ENCODE results near the gene RCE1.
"Not testable (repeated sequence)": the region's sequence is repeated elsewhere in the genome, so short reads cannot be mapped to it uniquely, and the experiment has no call there.

Gene RCE1

DNA sequence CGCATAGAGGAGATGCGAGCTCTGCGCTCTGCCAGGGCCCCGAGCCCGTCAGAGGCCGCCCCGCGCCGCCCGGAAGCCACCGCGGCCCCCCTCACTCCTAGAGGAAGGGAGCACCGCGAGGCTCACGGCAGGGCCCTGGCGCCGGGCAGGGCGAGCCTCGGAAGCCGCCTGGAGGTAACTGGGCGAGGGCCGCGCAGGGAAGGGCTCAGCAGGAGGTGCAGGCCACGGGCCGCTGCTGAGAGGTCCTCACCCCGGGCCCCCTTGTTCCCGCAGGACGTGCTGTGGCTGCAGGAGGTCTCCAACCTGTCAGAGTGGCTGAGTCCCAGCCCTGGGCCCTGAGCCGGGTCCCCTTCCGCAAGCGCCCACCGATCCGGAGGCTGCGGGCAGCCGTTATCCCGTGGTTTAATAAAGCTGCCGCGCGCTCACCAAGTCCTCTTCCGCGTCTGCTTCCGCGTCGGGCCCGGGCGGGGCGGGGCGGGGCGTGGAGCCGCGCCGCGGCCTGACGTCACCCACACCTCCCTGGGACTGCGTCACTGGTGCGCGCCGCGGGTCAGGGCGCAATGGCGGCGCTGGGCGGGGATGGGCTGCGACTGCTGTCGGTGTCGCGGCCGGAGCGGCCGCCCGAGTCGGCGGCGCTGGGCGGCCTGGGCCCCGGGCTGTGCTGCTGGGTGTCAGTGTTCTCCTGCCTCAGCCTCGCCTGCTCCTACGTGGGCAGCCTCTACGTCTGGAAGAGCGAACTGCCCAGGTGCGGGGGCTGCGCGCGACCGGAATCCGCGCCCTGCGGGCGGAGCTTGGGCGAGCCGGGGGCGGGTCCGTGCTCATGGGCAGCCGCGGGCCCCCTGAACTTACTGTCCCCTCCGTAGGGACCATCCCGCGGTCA lies at the start of gene RCE1:
TSS of gene RCE1 (plus strand) at position 546 of the 880 bp plus-strand sequence. CDS start at position 561, 15 bp downstream.
- DNase-seq (ENCODE audit: low read depth): peak; percentile 90
- peak within 1 kb of the TSS; percentile 95 for H3K4me3 ChIP-seq (ENCODE audit: low read length)
- TF ChIP-seq, protein P1, sequence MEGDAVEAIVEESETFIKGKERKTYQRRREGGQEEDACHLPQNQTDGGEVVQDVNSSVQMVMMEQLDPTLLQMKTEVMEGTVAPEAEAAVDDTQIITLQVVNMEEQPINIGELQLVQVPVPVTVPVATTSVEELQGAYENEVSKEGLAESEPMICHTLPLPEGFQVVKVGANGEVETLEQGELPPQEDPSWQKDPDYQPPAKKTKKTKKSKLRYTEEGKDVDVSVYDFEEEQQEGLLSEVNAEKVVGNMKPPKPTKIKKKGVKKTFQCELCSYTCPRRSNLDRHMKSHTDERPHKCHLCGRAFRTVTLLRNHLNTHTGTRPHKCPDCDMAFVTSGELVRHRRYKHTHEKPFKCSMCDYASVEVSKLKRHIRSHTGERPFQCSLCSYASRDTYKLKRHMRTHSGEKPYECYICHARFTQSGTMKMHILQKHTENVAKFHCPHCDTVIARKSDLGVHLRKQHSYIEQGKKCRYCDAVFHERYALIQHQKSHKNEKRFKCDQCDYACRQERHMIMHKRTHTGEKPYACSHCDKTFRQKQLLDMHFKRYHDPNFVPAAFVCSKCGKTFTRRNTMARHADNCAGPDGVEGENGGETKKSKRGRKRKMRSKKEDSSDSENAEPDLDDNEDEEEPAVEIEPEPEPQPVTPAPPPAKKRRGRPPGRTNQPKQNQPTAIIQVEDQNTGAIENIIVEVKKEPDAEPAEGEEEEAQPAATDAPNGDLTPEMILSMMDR (IDR thresholded peaks at IDR 0.05; ENCODE audit: insufficient read depth, low read depth, low read length, missing control alignments): no peak

- H3K4me3 ChIP-seq (ENCODE audit: low read length): not testable (repeated sequence)
Observed at GRCh38 chr11:66799815-66800214, 43.4 kb upstream of the RCE1 start.

DNA sequence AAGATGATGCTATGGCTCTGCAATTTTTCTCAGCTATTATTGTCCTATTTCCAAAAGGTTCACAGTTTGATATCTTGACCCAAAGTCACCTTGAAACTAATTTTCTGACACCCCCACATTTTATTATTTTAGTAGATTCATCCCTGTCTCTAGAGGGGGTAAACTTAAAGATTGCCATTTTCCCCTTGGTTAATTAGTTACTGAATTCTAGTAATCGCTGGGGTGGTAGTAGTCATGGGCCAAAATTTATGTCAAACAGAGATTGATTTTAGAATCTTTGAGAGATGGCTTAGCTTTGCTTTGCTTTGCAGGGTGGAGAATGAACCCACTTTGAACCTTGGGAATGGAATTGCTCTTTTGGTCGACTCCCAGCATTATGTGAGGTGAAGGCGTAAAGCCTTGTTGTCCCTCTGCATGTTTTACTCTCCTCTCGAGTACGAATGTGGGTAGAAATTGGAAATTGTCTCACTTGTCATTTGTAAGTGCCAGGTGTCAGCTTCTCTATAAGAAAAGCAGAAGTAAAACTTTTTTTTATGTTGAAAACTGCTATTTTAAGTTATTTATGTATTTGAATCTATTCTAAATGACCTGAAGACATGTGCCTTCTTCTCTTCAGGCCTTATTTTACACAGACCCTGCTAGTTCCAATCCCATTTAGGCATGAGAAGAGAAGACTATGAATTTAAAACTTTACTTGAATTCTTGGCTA lies 42.4 kb upstream of the RCE1 start:
- no peak for DNase-seq (ENCODE audit: low read depth)
- TF ChIP-seq, protein P1 (IDR thresholded peaks at IDR 0.05; ENCODE audit: insufficient read depth, low read depth, low read length, missing control alignments): no peak

More at GRCh38 chr11:66799815-66800214, 43.4 kb upstream of the RCE1 start:
- DNase-seq (ENCODE audit: low read depth): not testable (repeated sequence)

GRCh38 chr11:66809592-66809991 lies 33.6 kb upstream of the RCE1 start:
- no peak overlapping the region for H3K4me3 ChIP-seq (ENCODE audit: low read length)
- TF ChIP-seq, protein P1 (IDR thresholded peaks at IDR 0.05; ENCODE audit: insufficient read depth, low read depth, low read length, missing control alignments): no peak
- DNase-seq (ENCODE audit: low read depth): no peak

More for the DNA sequence above, 42.4 kb upstream of the RCE1 start:
- no peak overlapping the region for H3K4me3 ChIP-seq (ENCODE audit: low read length)

DNA sequence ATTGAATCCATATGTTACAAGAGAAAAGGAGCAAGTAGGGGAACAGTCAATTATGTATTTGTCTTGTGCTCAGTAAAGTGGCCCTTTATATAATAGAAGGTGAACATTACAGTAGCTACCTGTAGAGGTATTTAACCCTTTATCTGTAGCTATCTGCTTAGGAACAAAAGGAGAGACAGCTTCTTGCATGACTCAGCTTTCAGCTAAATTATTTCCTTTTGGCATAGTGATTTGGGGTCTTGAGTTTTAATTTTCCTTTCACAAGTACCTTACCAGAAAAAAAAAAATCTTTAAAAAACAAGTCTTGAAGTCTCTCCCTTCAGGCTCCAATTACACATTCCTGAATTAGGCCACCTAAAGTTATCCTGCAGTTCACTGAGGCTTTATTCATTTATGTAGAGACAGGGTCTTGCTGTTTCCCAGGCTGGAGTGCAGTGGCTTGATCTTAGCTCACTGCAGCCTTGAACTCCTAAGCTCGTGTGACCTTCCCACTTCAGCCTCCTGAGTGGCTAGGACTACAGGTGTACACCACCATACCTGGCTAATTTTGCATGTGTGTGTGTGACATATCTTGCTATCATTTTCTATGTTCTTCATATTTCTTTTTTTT lies 32.6 kb upstream of the RCE1 start:
- TF ChIP-seq, protein P1 (IDR thresholded peaks at IDR 0.05; ENCODE audit: insufficient read depth, low read depth, low read length, missing control alignments): no peak
- no peak for DNase-seq (ENCODE audit: low read depth)
- no peak overlapping the region for H3K4me3 ChIP-seq (ENCODE audit: low read length)

GRCh38 chr11:66814678-66815077 lies 28.6 kb upstream of the RCE1 start:
- no peak overlapping the region for H3K4me3 ChIP-seq (ENCODE audit: low read length)
- no peak for DNase-seq (ENCODE audit: low read depth)
- TF ChIP-seq, protein P1 (IDR thresholded peaks at IDR 0.05; ENCODE audit: insufficient read depth, low read depth, low read length, missing control alignments): no peak

- DNase-seq (ENCODE audit: low read depth): peak; percentile 42
- no peak overlapping the region for H3K4me3 ChIP-seq (ENCODE audit: low read length)
- TF ChIP-seq, protein P1 (IDR thresholded peaks at IDR 0.05; ENCODE audit: insufficient read depth, low read depth, low read length, missing control alignments): no peak
Observed at GRCh38 chr11:66815646-66816045, 27.6 kb upstream of the RCE1 start.

Data from epithelial cell of esophagus (primary cell).